PFSK-1 (cell line): Measurements from ENCODE around the gene KCNK16.

Experiments
- FOXP2 ChIP-seq: optimal IDR thresholded peaks from 2 replicates; pipeline ENCODE3; 2011; ENCODE audit warnings: borderline replicate concordance, control low read depth, inconsistent platforms; ENCODE audit not compliant: insufficient read depth; ENCODE audit errors: extremely low read length, extremely low read depth
- POLR2AphosphoS5 ChIP-seq: IDR thresholded peaks from 2 replicates; pipeline ENCODE4 v1.6.1; 2012; ENCODE audit warnings: low read depth, mild to moderate bottlenecking, control low read depth, low read length, moderate library complexity

- TF ChIP-seq POLR2AphosphoS5 (no peak), FOXP2 (no peak)
Observed at GRCh38 chr6:39292637-39293036, 29.9 kb downstream of the KCNK16 start.
